AG09309 (cell line): ENCODE measurements around the gene ZNF587B.
A peak's percentile ranks its signal among the peaks of the same experiment; 100 is the strongest.
"Not testable (repeated sequence)": the region's sequence is repeated elsewhere in the genome, so short reads cannot be mapped to it uniquely, and the experiment has no call there.

Source experiments
- DNase-seq: peaks from one replicate; pipeline ENCODE4 v3.0.0-alpha.2; 2010; ENCODE audit warnings: low read depth
- H3K4me3 ChIP-seq: 2 replicates; pipeline ENCODE4 v1.5.1; 2011; ENCODE audit warnings: mild to moderate bottlenecking, low read depth, low read length, moderate library complexity; ENCODE audit not compliant: control insufficient read depth
- TF ChIP-seq, protein P1 (sequence below): IDR thresholded peaks from 2 replicates; pipeline ENCODE4 v1.5.1; 2011; ENCODE audit warnings: mild to moderate bottlenecking, low read depth, low read length, inconsistent platforms; ENCODE audit not compliant: insufficient read depth, control insufficient read depth; ENCODE audit errors: missing control alignments

Gene ZNF587B

DNA sequence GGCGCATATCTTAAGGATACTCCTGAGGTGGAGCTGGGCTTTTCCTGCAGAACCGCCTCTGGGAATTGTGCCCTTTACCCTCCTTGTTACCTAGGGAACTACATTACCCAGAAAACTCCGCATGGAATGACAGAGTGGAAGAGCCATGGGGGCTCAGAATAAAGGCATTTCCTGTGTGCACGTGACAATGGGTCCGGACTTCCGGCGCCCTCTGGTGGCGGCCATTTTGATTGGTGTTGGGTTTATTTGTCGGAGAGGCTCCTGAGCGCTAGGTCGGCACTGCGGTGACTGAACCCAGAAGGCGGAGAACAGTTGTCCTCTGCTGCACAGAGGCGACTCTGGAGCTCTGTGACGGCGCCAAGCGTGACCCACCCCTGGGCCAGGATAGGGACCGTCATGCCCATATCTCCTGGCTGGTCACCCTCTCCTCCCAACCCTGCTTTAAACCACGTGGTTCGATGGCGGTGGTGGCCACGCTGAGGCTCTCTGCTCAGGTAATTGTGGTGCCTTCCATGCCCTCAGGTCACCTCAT is at the start of gene ZNF587B:
ZNF587B (plus strand) TSS at position 229 of the 532 bp plus-strand sequence; CDS start at position 459, 230 bp downstream.
- TF ChIP-seq, protein P1, sequence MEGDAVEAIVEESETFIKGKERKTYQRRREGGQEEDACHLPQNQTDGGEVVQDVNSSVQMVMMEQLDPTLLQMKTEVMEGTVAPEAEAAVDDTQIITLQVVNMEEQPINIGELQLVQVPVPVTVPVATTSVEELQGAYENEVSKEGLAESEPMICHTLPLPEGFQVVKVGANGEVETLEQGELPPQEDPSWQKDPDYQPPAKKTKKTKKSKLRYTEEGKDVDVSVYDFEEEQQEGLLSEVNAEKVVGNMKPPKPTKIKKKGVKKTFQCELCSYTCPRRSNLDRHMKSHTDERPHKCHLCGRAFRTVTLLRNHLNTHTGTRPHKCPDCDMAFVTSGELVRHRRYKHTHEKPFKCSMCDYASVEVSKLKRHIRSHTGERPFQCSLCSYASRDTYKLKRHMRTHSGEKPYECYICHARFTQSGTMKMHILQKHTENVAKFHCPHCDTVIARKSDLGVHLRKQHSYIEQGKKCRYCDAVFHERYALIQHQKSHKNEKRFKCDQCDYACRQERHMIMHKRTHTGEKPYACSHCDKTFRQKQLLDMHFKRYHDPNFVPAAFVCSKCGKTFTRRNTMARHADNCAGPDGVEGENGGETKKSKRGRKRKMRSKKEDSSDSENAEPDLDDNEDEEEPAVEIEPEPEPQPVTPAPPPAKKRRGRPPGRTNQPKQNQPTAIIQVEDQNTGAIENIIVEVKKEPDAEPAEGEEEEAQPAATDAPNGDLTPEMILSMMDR: peak; percentile 26
- no peak for DNase-seq
- peak within 1 kb of the TSS; percentile 14 for H3K4me3 ChIP-seq

DNA sequence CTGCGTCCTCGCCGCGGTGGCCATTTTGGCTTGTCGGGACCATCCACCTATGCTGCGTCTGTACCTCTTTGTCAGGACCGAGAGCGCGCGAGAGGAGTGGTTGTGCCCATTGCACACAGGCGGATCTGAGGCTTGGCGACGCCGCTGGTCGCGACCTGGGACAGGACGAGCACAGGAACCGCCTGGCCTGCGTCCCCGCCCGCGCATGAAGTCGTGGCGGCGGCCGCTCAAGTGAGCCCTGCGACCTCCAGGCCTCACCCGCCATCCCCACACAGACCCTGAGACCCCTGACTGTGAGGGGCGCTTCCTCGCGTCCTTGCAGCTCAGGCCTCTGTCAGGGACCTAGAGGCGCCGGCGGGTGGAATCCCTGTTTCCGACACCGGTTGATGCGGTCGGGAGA is 43.8 kb upstream of the ZNF587B start:
- no peak for DNase-seq
- TF ChIP-seq, protein P1: no peak
- no peak overlapping the region for H3K4me3 ChIP-seq

DNA sequence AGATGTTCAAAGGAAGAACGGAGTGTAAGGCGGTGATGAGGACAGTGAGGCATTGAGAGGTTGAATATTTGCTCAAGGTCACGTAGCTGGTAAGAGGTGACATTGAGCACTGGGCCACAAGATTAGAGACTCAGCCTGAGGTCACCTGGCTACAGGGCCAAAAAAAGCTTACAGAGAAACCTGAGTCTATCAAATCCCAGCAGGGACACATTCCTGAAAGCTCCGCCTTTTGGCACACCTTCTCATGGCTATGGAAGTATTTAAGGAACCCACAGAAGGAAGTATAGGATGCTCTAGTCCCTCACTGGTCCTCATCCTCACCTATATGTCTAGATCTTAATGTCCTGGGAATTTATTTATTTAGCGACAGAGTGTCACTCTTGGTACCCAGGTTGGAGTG is 43.2 kb upstream of the ZNF587B start:
- no peak for DNase-seq
- H3K4me3 ChIP-seq: no peak overlapping the region
- TF ChIP-seq, protein P1: no peak

DNA sequence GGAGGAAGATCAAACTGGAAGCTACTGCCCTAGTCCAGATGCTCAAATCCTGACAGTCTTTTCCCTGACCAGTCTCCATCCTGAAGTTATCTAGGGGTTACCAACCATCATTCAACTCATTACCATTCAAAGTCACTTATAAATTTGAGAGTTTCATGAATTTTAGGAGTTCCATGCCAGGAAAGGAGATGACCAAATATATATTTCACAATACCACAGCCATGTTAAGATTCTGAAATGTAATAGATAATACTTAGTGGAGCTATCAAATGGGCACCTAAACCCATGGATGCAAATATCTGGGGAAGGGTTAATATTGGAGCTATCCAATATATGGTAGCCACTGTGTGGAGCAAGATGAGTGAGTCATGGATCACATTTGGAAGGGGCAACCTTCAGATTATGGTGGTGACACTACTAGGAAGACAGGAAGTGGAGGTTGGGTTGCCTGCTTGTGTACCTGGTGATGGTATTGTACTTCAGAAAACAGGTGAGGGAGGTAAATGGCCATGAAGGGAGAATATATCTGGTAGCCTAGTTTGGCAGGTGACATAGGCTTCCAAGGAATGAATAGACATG is 41.9 kb upstream of the ZNF587B start:
- DNase-seq: no peak
- H3K4me3 ChIP-seq: no peak overlapping the region
- TF ChIP-seq, protein P1: no peak

DNA sequence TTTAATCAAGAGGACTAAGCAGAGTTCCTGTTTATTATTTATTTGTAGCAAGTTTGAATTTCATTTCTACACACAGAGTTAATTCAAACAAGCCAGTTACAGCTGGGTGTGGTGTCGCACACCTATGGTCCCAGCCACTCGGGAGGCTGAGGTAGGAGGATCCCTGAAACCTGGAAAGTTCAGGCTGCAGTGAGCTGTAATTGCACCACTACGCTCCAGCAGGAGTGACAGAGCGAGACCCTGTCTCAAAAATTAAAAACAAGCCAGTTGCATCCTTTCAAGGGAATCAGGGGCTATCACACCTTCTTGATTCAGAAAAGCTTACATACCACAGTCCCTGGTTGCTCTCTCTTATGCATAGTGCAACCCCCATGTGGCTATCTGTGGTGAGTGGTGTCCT is 40.8 kb upstream of the ZNF587B start:
- no peak for DNase-seq
- H3K4me3 ChIP-seq: no peak overlapping the region
- TF ChIP-seq, protein P1: no peak

DNA sequence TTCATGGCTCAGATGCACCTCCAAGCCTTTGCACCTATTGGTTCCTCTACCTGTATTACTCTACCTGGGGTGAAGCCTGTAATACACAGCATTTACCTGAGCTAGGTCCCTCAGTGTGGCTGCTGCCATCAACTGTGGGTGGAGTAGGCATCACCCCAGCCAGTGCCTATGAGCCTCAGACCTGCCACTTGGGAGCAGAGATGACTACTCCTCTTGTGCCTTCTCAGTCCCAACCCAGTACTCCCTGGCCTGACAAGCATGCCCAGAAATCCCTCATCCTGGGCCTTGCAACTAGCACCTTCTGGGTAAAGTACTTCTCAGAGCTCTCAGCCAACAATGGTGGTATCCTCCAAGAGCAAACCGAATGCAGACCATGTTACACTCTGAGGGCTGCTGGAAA is 33.5 kb upstream of the ZNF587B start:
- not testable (repeated sequence) for DNase-seq, H3K4me3 ChIP-seq

DNA sequence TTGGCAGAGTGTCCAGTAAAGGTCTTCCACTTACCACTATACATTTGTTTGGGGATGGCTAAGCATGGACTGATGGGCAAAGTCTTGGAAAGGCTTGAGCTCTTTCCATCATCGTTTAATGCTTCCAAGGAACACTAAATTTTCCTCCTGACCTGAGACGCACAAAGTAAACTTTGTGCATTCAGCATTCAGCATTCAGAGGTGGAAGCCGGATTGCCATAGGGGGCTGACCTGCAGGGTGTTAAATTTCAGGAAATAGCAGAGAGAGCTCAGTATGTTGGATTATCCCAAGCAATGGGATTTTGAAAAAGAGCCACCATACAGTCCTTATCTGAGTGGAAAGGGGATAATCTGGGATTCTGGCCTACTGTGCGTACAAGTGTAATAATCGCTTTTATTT is 29.4 kb upstream of the ZNF587B start:
- no peak for DNase-seq
- H3K4me3 ChIP-seq: no peak overlapping the region
- TF ChIP-seq, protein P1: no peak
